Ascending aorta (tissue), 2 donors: Measurements from ENCODE around the gene CEND1. TPM values are rescaled to one million over a fixed set of nuclear protein-coding genes. Genes with fewer than 3 reads are reported as not detected.

ENCODE experiments used
- DNase-seq, 2 donors: peaks; one replicate each; pipeline ENCODE4 v3.0.0-alpha.2; 2019; ENCODE audit warnings: low spot score in 2 of 2
- H3K27ac ChIP-seq, 2 donors: fragments of 200-600 bp; sonication (generic); one replicate each; pipeline ENCODE4 v1.5.1; 2016 to 2017; ENCODE audit warnings: mild to moderate bottlenecking in 1 of 2
- H3K27me3 ChIP-seq: fragments of 200-600 bp; sonication (generic); one replicate; pipeline ENCODE4 v1.5.1; 2017
- H3K36me3 ChIP-seq, 2 donors: fragments of 200-600 bp; sonication (generic); one replicate each; pipeline ENCODE4 v1.5.1; 2016
- H3K4me1 ChIP-seq, 2 donors: fragments of 200-600 bp; sonication (generic); one replicate each; pipeline ENCODE4 v1.5.1; 2016 to 2017; ENCODE audit warnings: mild to moderate bottlenecking in 1 of 2
- H3K4me3 ChIP-seq, 2 donors: fragments of 200-600 bp; sonication (generic); one replicate each; pipeline ENCODE4 v1.5.1; 2016 to 2017; ENCODE audit warnings: mild to moderate bottlenecking in 1 of 2
- H3K9me3 ChIP-seq, 2 donors: fragments of 200-600 bp; sonication (generic); one replicate each; pipeline ENCODE4 v1.5.1; 2016
- intact Hi-C: fragments of 100-400 bp; cut with DNase I; formaldehyde crosslinking; loops from one replicate; pipeline ENCODE4 v1.15.1; 2023
- total RNA-seq: library from RNA; depleted of rRNA; stranded (reverse); fragments of >200 nt; gene quantifications from one replicate; pipeline ENCODE4 v1.1.0, GENCODE V29; 2016
- TF ChIP-seq, protein P1 (sequence below), 3 experiments: fragments of 200-600 bp in 2 of 3; fragments of 450-650 bp in 1 of 3; sonication (generic) in 2 of 3; IDR thresholded peaks; one replicate each; pipeline ENCODE4 v1.5.1; 2016 to 2019; ENCODE audit warnings: antibody characterized with exemption in 3 of 3, mild to moderate bottlenecking in 1 of 3, moderate library complexity in 1 of 3

Gene CEND1
- total RNA-seq, 1 donor from 2014 or later = not detected

- Histone ChIP-seq H3K36me3 (no peaks in the 10 kb centered on the region), H3K4me1 (peaks cover 0 to 6% of the 10 kb centered on the region in 2 donors), H3K27ac (no peak overlapping the region), H3K9me3 (no peaks in the 10 kb centered on the region), H3K27me3 (peaks cover 3% of the 10 kb centered on the region), H3K4me3 (no peak overlapping the region)
- intact Hi-C loops = no loop called here
- DNase-seq = no peak
- TF ChIP-seq, protein P1, sequence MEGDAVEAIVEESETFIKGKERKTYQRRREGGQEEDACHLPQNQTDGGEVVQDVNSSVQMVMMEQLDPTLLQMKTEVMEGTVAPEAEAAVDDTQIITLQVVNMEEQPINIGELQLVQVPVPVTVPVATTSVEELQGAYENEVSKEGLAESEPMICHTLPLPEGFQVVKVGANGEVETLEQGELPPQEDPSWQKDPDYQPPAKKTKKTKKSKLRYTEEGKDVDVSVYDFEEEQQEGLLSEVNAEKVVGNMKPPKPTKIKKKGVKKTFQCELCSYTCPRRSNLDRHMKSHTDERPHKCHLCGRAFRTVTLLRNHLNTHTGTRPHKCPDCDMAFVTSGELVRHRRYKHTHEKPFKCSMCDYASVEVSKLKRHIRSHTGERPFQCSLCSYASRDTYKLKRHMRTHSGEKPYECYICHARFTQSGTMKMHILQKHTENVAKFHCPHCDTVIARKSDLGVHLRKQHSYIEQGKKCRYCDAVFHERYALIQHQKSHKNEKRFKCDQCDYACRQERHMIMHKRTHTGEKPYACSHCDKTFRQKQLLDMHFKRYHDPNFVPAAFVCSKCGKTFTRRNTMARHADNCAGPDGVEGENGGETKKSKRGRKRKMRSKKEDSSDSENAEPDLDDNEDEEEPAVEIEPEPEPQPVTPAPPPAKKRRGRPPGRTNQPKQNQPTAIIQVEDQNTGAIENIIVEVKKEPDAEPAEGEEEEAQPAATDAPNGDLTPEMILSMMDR (IDR thresholded peaks at IDR 0.05) = no peak
Measured at GRCh38 chr11:786235-787083, 3.4 kb downstream of the CEND1 start.

DNA sequence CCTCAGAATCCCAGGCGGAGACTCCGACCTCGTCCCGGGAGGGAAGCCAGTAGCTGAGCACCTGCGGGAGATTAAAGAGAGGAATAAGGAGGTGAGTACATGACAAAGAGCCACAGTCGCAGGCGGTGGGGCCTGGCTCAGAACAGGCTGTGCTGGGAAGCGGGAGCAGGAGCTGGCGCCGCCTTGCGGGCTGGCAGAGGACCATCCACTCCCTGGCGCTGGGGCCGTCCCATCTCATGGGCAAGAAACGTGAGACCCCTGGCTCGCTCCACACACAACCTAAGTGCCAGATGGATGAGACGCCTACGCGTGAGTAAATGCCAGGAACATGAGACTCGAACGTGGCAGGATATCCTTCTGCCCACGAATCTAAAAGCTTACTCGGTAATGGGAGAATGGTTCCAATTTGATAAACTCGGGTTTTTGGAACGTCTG is 6.3 kb downstream of the CEND1 start:
- TF ChIP-seq, protein P1 (IDR thresholded peaks at IDR 0.05) = peak; percentile 58 to 76 (median 61)
- Histone ChIP-seq H3K4me3 (peak overlapping the region in 1 of 2 donors; percentile 17), H3K27me3 (peaks cover 3% of the 10 kb centered on the region), H3K4me1 (peaks cover 0 to 8% of the 10 kb centered on the region in 2 donors), H3K27ac (peak overlapping the region; percentile 13 to 20), H3K9me3 (no peaks in the 10 kb centered on the region), H3K36me3 (no peaks in the 10 kb centered on the region)
- peak; percentile 22 to 83 for DNase-seq
- intact Hi-C loops = no loop called here

GRCh38 chr11:782264-783174 is 7.4 kb downstream of the CEND1 start:
- Histone ChIP-seq H3K4me1 (peaks cover 0 to 14% of the 10 kb centered on the region in 2 donors), H3K27ac (no peak overlapping the region), H3K27me3 (no peaks in the 10 kb centered on the region), H3K36me3 (no peaks in the 10 kb centered on the region), H3K4me3 (no peak overlapping the region), H3K9me3 (no peaks in the 10 kb centered on the region)
- intact Hi-C loops = no loop called here
- no peak for DNase-seq
- TF ChIP-seq, protein P1 (IDR thresholded peaks at IDR 0.05) = no peak

GRCh38 chr11:779955-780532 is 9.8 kb downstream of the CEND1 start:
- TF ChIP-seq, protein P1 (IDR thresholded peaks at IDR 0.05) = no peak
- peaks cover 8 to 29% of the 10 kb centered on the region in 2 donors for H3K4me1 ChIP-seq
- intact Hi-C loops = no loop called here

More at GRCh38 chr11:779955-780532, 9.8 kb downstream of the CEND1 start:
- Histone ChIP-seq H3K9me3 (no peaks in the 10 kb centered on the region), H3K36me3 (no peaks in the 10 kb centered on the region), H3K27me3 (no peaks in the 10 kb centered on the region), H3K4me3 (no peak overlapping the region), H3K27ac (no peak overlapping the region)
- DNase-seq = no peak
